Head of caudate nucleus (tissue), 42 donors: ENCODE measurements around the gene CCDC78.

ENCODE experiments used
- DNase-seq, 42 donors: peaks; one replicate each; pipeline versions ENCODE4 v3.0.0 to v3.0.0-alpha.2; 2020 to 2021; ENCODE audit warnings: mixed read lengths in 7 of 42
- intact Hi-C: fragments of 100-400 bp; cut with DNase I; formaldehyde crosslinking; loops from one replicate; pipeline ENCODE4 v1.15.0; 2022

Gene CCDC78

GRCh38 chr16:676913-677312 lies 49.3 kb downstream of the CCDC78 start:
- no peak for DNase-seq
- intact Hi-C loops, result no loop called here

GRCh38 chr16:676565-676902 lies 49.7 kb downstream of the CCDC78 start:
- intact Hi-C loops, result no loop called here
- DNase-seq, result no peak

- intact Hi-C loops, result no loop called here
- no peak for DNase-seq
These were observed 50.2 kb downstream of the CCDC78 start for GRCh38 chr16:675884-676564.

GRCh38 chr16:674968-675883 lies 51.0 kb downstream of the CCDC78 start, which contains the start of gene RHBDL1:
Gene RHBDL1 (plus strand): TSS chr16:675671. CDS start chr16:675791, 120 bp downstream.
- intact Hi-C loops, result no loop called here
- DNase-seq, result peak in 34 of 42 donors; percentile 21 to 76 (median 55)

- intact Hi-C loops, result no loop called here
- DNase-seq, result no peak
These were observed 51.9 kb downstream of the CCDC78 start for GRCh38 chr16:674214-674881.

- no peak for DNase-seq
- intact Hi-C loops, result no loop called here
These were observed 52.7 kb downstream of the CCDC78 start for GRCh38 chr16:673399-673991.

- DNase-seq, result no peak
- intact Hi-C loops, result no loop called here
These were observed 53.4 kb downstream of the CCDC78 start for GRCh38 chr16:672851-673250.
